Measurements from ENCODE around the gene ACOD1.

GRCh38 chr13:76934671-76935070, 13.6 kb upstream of the ACOD1 start:
- TF ChIP-seq, protein P1, sequence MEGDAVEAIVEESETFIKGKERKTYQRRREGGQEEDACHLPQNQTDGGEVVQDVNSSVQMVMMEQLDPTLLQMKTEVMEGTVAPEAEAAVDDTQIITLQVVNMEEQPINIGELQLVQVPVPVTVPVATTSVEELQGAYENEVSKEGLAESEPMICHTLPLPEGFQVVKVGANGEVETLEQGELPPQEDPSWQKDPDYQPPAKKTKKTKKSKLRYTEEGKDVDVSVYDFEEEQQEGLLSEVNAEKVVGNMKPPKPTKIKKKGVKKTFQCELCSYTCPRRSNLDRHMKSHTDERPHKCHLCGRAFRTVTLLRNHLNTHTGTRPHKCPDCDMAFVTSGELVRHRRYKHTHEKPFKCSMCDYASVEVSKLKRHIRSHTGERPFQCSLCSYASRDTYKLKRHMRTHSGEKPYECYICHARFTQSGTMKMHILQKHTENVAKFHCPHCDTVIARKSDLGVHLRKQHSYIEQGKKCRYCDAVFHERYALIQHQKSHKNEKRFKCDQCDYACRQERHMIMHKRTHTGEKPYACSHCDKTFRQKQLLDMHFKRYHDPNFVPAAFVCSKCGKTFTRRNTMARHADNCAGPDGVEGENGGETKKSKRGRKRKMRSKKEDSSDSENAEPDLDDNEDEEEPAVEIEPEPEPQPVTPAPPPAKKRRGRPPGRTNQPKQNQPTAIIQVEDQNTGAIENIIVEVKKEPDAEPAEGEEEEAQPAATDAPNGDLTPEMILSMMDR (IDR thresholded peaks at IDR 0.05) = no peak
- TF ChIP-seq EP300 (IDR thresholded peaks at IDR 0.05) (no peak), POLR2AphosphoS5 (IDR thresholded peaks at IDR 0.05) (no peak), POLR2A (IDR thresholded peaks at IDR 0.05) (no peak)
